Osteocyte (in vitro differentiated cells): Measurements from ENCODE around the gene GSAP. TPM values are rescaled to one million over a fixed set of nuclear protein-coding genes. Genes with fewer than 3 reads are reported as not detected.
"Not testable (repeated sequence)": the region's sequence is repeated elsewhere in the genome, so short reads cannot be mapped to it uniquely, and the experiment has no call there.

Experiments
- DNase-seq: peaks from one replicate; pipeline ENCODE4 v3.0.0; 2021; ENCODE audit warnings: mixed read lengths; ENCODE audit not compliant: unreplicated experiment; ENCODE audit errors: extremely low spot score
- H3K27ac Mint-ChIP-seq: one replicate; pipeline ENCODE4 v1.8.0; 2021; ENCODE audit warnings: mild to moderate bottlenecking, mixed read lengths; ENCODE audit not compliant: unreplicated experiment
- H3K27me3 Mint-ChIP-seq: one replicate; pipeline ENCODE4 v1.8.0; 2021; ENCODE audit warnings: mixed read lengths; ENCODE audit not compliant: unreplicated experiment
- H3K36me3 Mint-ChIP-seq: one replicate; pipeline ENCODE4 v1.8.0; 2021; ENCODE audit warnings: mixed read lengths; ENCODE audit not compliant: unreplicated experiment
- H3K4me1 Mint-ChIP-seq: one replicate; pipeline ENCODE4 v1.8.0; 2021; ENCODE audit warnings: mixed read lengths; ENCODE audit not compliant: unreplicated experiment
- H3K4me3 Mint-ChIP-seq: one replicate; pipeline ENCODE4 v1.8.0; 2021; ENCODE audit warnings: mild to moderate bottlenecking, moderate library complexity, mixed read lengths; ENCODE audit not compliant: unreplicated experiment
- H3K9me3 Mint-ChIP-seq: one replicate; pipeline ENCODE4 v1.8.0; 2021; ENCODE audit warnings: mixed read lengths; ENCODE audit not compliant: unreplicated experiment
- long read RNA-seq: library from polyadenylated mRNA; unstranded; transcript quantifications from one replicate; pipeline ENCODE4 v2.0.0, GENCODE V29; 2021
- total RNA-seq: library from RNA; stranded (reverse); gene quantifications from 2 replicates; pipeline ENCODE4 v1.2.1, GENCODE V29; 2021
- TF ChIP-seq, protein P1 (sequence below): fragments of 200-600 bp; sonication (generic); IDR thresholded peaks from 2 replicates; pipeline ENCODE4 v1.5.0; 2021; ENCODE audit warnings: antibody characterized with exemption, mild to moderate bottlenecking, moderate library complexity

GSAP gene
- total RNA-seq = 0.83 and 0.84 TPM in 2 replicates
- long read RNA-seq, partial matches to known transcripts = 2 of 3 reads
- long read RNA-seq, other reads (novel, unspliced or antisense) = 1 of 3 reads

- H3K27ac Mint-ChIP-seq = no peak within 1 kb of the TSS
- DNase-seq = no peak
- no peaks in the 10 kb centered on the region for H3K9me3 Mint-ChIP-seq
- peaks cover 22% of the 10 kb centered on the region for H3K4me1 Mint-ChIP-seq
- no peaks in the 10 kb centered on the region for H3K36me3 Mint-ChIP-seq
- peak within 1 kb of the TSS; percentile 53 for H3K4me3 Mint-ChIP-seq
- TF ChIP-seq, protein P1, sequence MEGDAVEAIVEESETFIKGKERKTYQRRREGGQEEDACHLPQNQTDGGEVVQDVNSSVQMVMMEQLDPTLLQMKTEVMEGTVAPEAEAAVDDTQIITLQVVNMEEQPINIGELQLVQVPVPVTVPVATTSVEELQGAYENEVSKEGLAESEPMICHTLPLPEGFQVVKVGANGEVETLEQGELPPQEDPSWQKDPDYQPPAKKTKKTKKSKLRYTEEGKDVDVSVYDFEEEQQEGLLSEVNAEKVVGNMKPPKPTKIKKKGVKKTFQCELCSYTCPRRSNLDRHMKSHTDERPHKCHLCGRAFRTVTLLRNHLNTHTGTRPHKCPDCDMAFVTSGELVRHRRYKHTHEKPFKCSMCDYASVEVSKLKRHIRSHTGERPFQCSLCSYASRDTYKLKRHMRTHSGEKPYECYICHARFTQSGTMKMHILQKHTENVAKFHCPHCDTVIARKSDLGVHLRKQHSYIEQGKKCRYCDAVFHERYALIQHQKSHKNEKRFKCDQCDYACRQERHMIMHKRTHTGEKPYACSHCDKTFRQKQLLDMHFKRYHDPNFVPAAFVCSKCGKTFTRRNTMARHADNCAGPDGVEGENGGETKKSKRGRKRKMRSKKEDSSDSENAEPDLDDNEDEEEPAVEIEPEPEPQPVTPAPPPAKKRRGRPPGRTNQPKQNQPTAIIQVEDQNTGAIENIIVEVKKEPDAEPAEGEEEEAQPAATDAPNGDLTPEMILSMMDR = no peak
- H3K27me3 Mint-ChIP-seq = peaks cover 2% of the 10 kb centered on the region
These were observed at the start of gene GSAP for GRCh38 chr7:77415823-77416620. TSS of gene GSAP (minus strand) at chr7:77416349. CDS start at chr7:77416321, 28 bp downstream.

- TF ChIP-seq, protein P1 = no peak
- Mint-ChIP-seq H3K9me3 (peaks cover 5% of the 10 kb centered on the region), H3K4me3 (no peak overlapping the region), H3K27ac (no peak overlapping the region), H3K4me1 (peaks cover 13% of the 10 kb centered on the region), H3K27me3 (no peaks in the 10 kb centered on the region), H3K36me3 (no peaks in the 10 kb centered on the region)
- no peak for DNase-seq
These were observed 49.1 kb upstream of the GSAP start for GRCh38 chr7:77465256-77465655.

DNA sequence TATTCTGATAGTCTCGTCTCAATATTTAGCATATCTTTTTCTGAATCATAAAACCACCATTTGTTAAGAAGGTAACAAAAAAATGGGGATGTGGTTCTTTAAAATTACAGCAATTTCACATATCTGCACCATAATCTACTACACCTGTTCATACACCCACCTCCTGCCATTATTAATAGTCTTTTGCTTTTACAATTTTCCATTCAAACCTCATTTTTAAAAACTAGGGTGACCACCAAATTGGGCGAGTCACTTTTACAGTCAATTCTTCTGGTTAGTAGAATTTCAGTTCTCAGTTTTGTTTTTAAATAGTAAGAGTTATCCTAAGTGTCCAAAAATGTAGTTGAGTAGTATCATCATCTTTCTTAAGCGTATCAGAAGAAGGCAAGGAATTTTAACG lies 48.4 kb upstream of the GSAP start:
- no peak for DNase-seq
- H3K27ac Mint-ChIP-seq = no peak overlapping the region
- peaks cover 13% of the 10 kb centered on the region for H3K4me1 Mint-ChIP-seq
- H3K36me3 Mint-ChIP-seq = no peaks in the 10 kb centered on the region
- TF ChIP-seq, protein P1 = no peak
- no peak overlapping the region for H3K4me3 Mint-ChIP-seq
- H3K9me3 Mint-ChIP-seq = peaks cover 5% of the 10 kb centered on the region
- no peaks in the 10 kb centered on the region for H3K27me3 Mint-ChIP-seq

- not testable (repeated sequence) for DNase-seq, H3K9me3 Mint-ChIP-seq, H3K36me3 Mint-ChIP-seq, H3K4me3 Mint-ChIP-seq, H3K27me3 Mint-ChIP-seq, H3K27ac Mint-ChIP-seq
- H3K4me1 Mint-ChIP-seq = peaks cover 13% of the 10 kb centered on the region
These were observed 47.5 kb upstream of the GSAP start for GRCh38 chr7:77463632-77464031.

GRCh38 chr7:77461842-77462241 lies 45.7 kb upstream of the GSAP start:
- no peak overlapping the region for H3K27ac Mint-ChIP-seq
- H3K36me3 Mint-ChIP-seq = no peaks in the 10 kb centered on the region
- no peaks in the 10 kb centered on the region for H3K9me3 Mint-ChIP-seq
- H3K4me3 Mint-ChIP-seq = no peak overlapping the region
- peaks cover 13% of the 10 kb centered on the region for H3K4me1 Mint-ChIP-seq
- TF ChIP-seq, protein P1 = no peak
- no peaks in the 10 kb centered on the region for H3K27me3 Mint-ChIP-seq
- DNase-seq = no peak
